HEK293 (cell line): ENCODE data around the gene RNF43.
A peak's percentile ranks its signal among the peaks of the same experiment; 100 is the strongest.

Experiments
- BCL11A ChIP-seq: fragments of 450-650 bp; formaldehyde crosslinking; IDR thresholded peaks from 2 replicates; pipeline ENCODE4 v1.5.1; 2016; ENCODE audit warnings: low read depth, missing biosample characterization, missing genetic modification characterization
- BCL6B ChIP-seq: fragments of 450-650 bp; formaldehyde crosslinking; IDR thresholded peaks from 2 replicates; pipeline ENCODE4 v1.5.1; 2017; ENCODE audit warnings: missing biosample characterization, missing genetic modification characterization
- GLIS2 ChIP-seq: fragments of 450-650 bp; formaldehyde crosslinking; IDR thresholded peaks from 2 replicates; pipeline ENCODE4 v1.5.1; 2016; ENCODE audit warnings: missing biosample characterization, missing genetic modification characterization
- KLF17 ChIP-seq: fragments of 450-650 bp; formaldehyde crosslinking; IDR thresholded peaks from 2 replicates; pipeline ENCODE4 v1.5.1; 2016; ENCODE audit warnings: missing biosample characterization, missing genetic modification characterization
- PRDM10 ChIP-seq: fragments of 450-650 bp; formaldehyde crosslinking; IDR thresholded peaks from 2 replicates; pipeline ENCODE4 v1.5.1; 2016; ENCODE audit warnings: missing biosample characterization, missing genetic modification characterization
- RBAK ChIP-seq: fragments of 450-650 bp; formaldehyde crosslinking; IDR thresholded peaks from 2 replicates; pipeline ENCODE4 v1.5.1; 2016; ENCODE audit warnings: missing biosample characterization, missing genetic modification characterization
- ZBTB10 ChIP-seq: fragments of 450-650 bp; formaldehyde crosslinking; IDR thresholded peaks from 2 replicates; pipeline ENCODE4 v1.5.1; 2016; ENCODE audit warnings: missing biosample characterization, missing genetic modification characterization
- ZBTB21 ChIP-seq: fragments of 450-650 bp; formaldehyde crosslinking; IDR thresholded peaks from 2 replicates; pipeline ENCODE4 v1.5.1; 2017; ENCODE audit warnings: missing biosample characterization, missing genetic modification characterization
- ZBTB6 ChIP-seq: fragments of 450-650 bp; formaldehyde crosslinking; IDR thresholded peaks from 2 replicates; pipeline ENCODE4 v1.5.1; 2017; ENCODE audit warnings: missing biosample characterization, missing genetic modification characterization
- ZFP69B ChIP-seq: fragments of 450-650 bp; formaldehyde crosslinking; IDR thresholded peaks from 2 replicates; pipeline ENCODE4 v1.5.1; 2016; ENCODE audit warnings: missing biosample characterization, missing genetic modification characterization
- ZNF19 ChIP-seq: fragments of 450-650 bp; formaldehyde crosslinking; IDR thresholded peaks from 2 replicates; pipeline ENCODE4; 2016; ENCODE audit warnings: missing biosample characterization, missing genetic modification characterization, low read depth
- ZNF211 ChIP-seq: fragments of 450-650 bp; formaldehyde crosslinking; IDR thresholded peaks from 2 replicates; pipeline ENCODE4 v1.5.1; 2016; ENCODE audit warnings: low read depth, missing biosample characterization, missing genetic modification characterization
- ZNF214 ChIP-seq: fragments of 450-650 bp; formaldehyde crosslinking; IDR thresholded peaks from 2 replicates; pipeline ENCODE4 v1.5.1; 2017; ENCODE audit warnings: missing biosample characterization, mild to moderate bottlenecking, missing genetic modification characterization, borderline replicate concordance
- ZNF239 ChIP-seq: fragments of 450-650 bp; formaldehyde crosslinking; IDR thresholded peaks from 2 replicates; pipeline ENCODE4 v1.5.1; 2016; ENCODE audit warnings: missing biosample characterization, missing genetic modification characterization
- ZNF280C ChIP-seq: fragments of 450-650 bp; formaldehyde crosslinking; IDR thresholded peaks from 2 replicates; pipeline ENCODE4 v1.5.1; 2016; ENCODE audit warnings: missing biosample characterization, missing genetic modification characterization
- ZNF660 ChIP-seq: fragments of 450-650 bp; IDR thresholded peaks from 2 replicates; pipeline ENCODE4 v1.5.1; 2018; ENCODE audit warnings: missing biosample characterization, mild to moderate bottlenecking, missing genetic modification characterization
- ZNF692 ChIP-seq: fragments of 450-650 bp; formaldehyde crosslinking; IDR thresholded peaks from 2 replicates; pipeline ENCODE4 v1.5.1; 2016; ENCODE audit warnings: missing biosample characterization, missing genetic modification characterization
- ZNF707 ChIP-seq: fragments of 450-650 bp; formaldehyde crosslinking; IDR thresholded peaks from 2 replicates; pipeline ENCODE4 v1.5.1; 2016; ENCODE audit warnings: missing biosample characterization, missing genetic modification characterization
- ZNF837 ChIP-seq: fragments of 450-650 bp; formaldehyde crosslinking; IDR thresholded peaks from 2 replicates; pipeline ENCODE4 v1.5.1; 2016; ENCODE audit warnings: missing biosample characterization, missing genetic modification characterization
- ZSCAN18 ChIP-seq: fragments of 450-650 bp; formaldehyde crosslinking; IDR thresholded peaks from 2 replicates; pipeline ENCODE4 v1.5.1; 2016; ENCODE audit warnings: missing biosample characterization, missing genetic modification characterization
- ZSCAN23 ChIP-seq: fragments of 450-650 bp; formaldehyde crosslinking; IDR thresholded peaks from 2 replicates; pipeline ENCODE4 v1.5.1; 2016; ENCODE audit warnings: missing biosample characterization, missing genetic modification characterization
- ZSCAN30 ChIP-seq: fragments of 450-650 bp; IDR thresholded peaks from 2 replicates; pipeline ENCODE4 v1.5.1; 2018; ENCODE audit warnings: missing biosample characterization, mild to moderate bottlenecking, missing genetic modification characterization, moderate library complexity
- ZXDB ChIP-seq: fragments of 450-650 bp; formaldehyde crosslinking; IDR thresholded peaks from 2 replicates; pipeline ENCODE4 v1.5.1; 2016; ENCODE audit warnings: missing biosample characterization, missing genetic modification characterization

The RNF43 gene

GRCh38 chr17:58417300-58418092, at the start of gene RNF43 (continued):
- TF ChIP-seq ZBTB10 (peak; percentile 78), ZNF19 (tag by site-specific recombination) (no peak), ZBTB21 (tag by site-specific recombination) (no peak; the same call in 1 of the 2 replicates), ZNF707 (tag by site-specific recombination) (no peak), ZXDB (tag by site-specific recombination) (peak; percentile 92), RBAK (no peak), ZNF837 (tag by site-specific recombination) (no peak), KLF17 (tag by site-specific recombination) (peak; percentile 95), ZNF239 (no peak), ZNF280C (tag by site-specific recombination) (no peak), ZNF692 (tag by site-specific recombination) (peak; percentile 66; the same call in 1 of the 2 replicates), ZSCAN18 (tag by site-specific recombination) (no peak), ZFP69B (tag by site-specific recombination) (peak; percentile 82; the same call in 1 of the 2 replicates), PRDM10 (tag by site-specific recombination) (peak; percentile 91), ZBTB6 (tag by site-specific recombination) (peak; percentile 98), ZNF214 (tag by site-specific recombination) (no peak), ZSCAN23 (peak; percentile 93; the same call in 1 of the 2 replicates), BCL11A (tag by site-specific recombination) (no peak), GLIS2 (tag by site-specific recombination) (peak; percentile 87), BCL6B (no peak), ZNF660 (tag by site-specific recombination) (peak; percentile 82; the same call in 1 of the 2 replicates), ZNF211 (tag by site-specific recombination) (no peak), ZSCAN30 (tag by site-specific recombination) (peak; percentile 67; the same call in 1 of the 2 replicates)
